ENCODE results near the gene FOXL2NB. TPM values are rescaled to one million over a fixed set of nuclear protein-coding genes. Genes with fewer than 3 reads are reported as not detected.

FOXL2NB gene
- total RNA-seq, 1 experiment from 2014 or later = not detected

GRCh38 chr3:138971766-138972320 lies 24.8 kb downstream of the FOXL2NB start:
- no peak for DNase-seq (ENCODE audit: low read depth in 1 of 2, low spot score in 2 of 2)
- H3K4me1 ChIP-seq (replicated peaks) = no peaks in the 10 kb centered on the region
- no peaks in the 10 kb centered on the region for H3K27me3 ChIP-seq (replicated peaks)
- no peaks in the 10 kb centered on the region for H3K9me3 ChIP-seq (replicated peaks)
- no peak overlapping the region for H3K4me3 ChIP-seq
- H3K27ac ChIP-seq = no peak overlapping the region
- no peaks in the 10 kb centered on the region for H3K36me3 ChIP-seq

GRCh38 chr3:138972941-138973340 lies 25.9 kb downstream of the FOXL2NB start:
- Histone ChIP-seq H3K27me3 (replicated peaks) (no peaks in the 10 kb centered on the region), H3K4me3 (no peak overlapping the region), H3K4me1 (replicated peaks) (no peaks in the 10 kb centered on the region)

GRCh38 chr3:138974462-138974861 lies 27.4 kb downstream of the FOXL2NB start:
- Histone ChIP-seq H3K36me3 (no peaks in the 10 kb centered on the region), H3K4me3 (no peak overlapping the region), H3K9me3 (replicated peaks) (no peaks in the 10 kb centered on the region), H3K27me3 (replicated peaks) (no peaks in the 10 kb centered on the region), H3K27ac (no peak overlapping the region), H3K4me1 (replicated peaks) (no peaks in the 10 kb centered on the region)
- no peak for DNase-seq (ENCODE audit: low read depth in 1 of 2, low spot score in 2 of 2)

More at GRCh38 chr3:138972941-138973340, 25.9 kb downstream of the FOXL2NB start:
- no peak overlapping the region for H3K27ac ChIP-seq
- DNase-seq (ENCODE audit: low read depth in 1 of 2, low spot score in 2 of 2) = no peak
- no peaks in the 10 kb centered on the region for H3K9me3 ChIP-seq (replicated peaks)
- no peaks in the 10 kb centered on the region for H3K36me3 ChIP-seq

GRCh38 chr3:138975351-138975750 lies 28.3 kb downstream of the FOXL2NB start:
- Histone ChIP-seq H3K9me3 (replicated peaks) (no peaks in the 10 kb centered on the region), H3K4me3 (no peak overlapping the region), H3K27ac (no peak overlapping the region), H3K4me1 (replicated peaks) (peaks cover 5% of the 10 kb centered on the region), H3K36me3 (no peaks in the 10 kb centered on the region), H3K27me3 (replicated peaks) (no peaks in the 10 kb centered on the region)
- no peak for DNase-seq (ENCODE audit: low read depth in 1 of 2, low spot score in 2 of 2)

- no peak overlapping the region for H3K4me3 ChIP-seq
- H3K27me3 ChIP-seq (replicated peaks) = no peaks in the 10 kb centered on the region
- H3K4me1 ChIP-seq (replicated peaks) = peaks cover 7% of the 10 kb centered on the region
- no peaks in the 10 kb centered on the region for H3K9me3 ChIP-seq (replicated peaks)
- DNase-seq (ENCODE audit: low read depth in 1 of 2, low spot score in 2 of 2) = no peak
- H3K27ac ChIP-seq = no peak overlapping the region
- no peaks in the 10 kb centered on the region for H3K36me3 ChIP-seq
These were observed 29.0 kb downstream of the FOXL2NB start for GRCh38 chr3:138976047-138976446.

- H3K27me3 ChIP-seq (replicated peaks) = no peaks in the 10 kb centered on the region
- H3K4me3 ChIP-seq = no peak overlapping the region
- DNase-seq (ENCODE audit: low read depth in 1 of 2, low spot score in 2 of 2) = no peak
- H3K4me1 ChIP-seq (replicated peaks) = peaks cover 7% of the 10 kb centered on the region
- no peak overlapping the region for H3K27ac ChIP-seq
- no peaks in the 10 kb centered on the region for H3K9me3 ChIP-seq (replicated peaks)
- no peaks in the 10 kb centered on the region for H3K36me3 ChIP-seq
These were observed 37.8 kb downstream of the FOXL2NB start for GRCh38 chr3:138984816-138985215.

- Histone ChIP-seq H3K9me3 (replicated peaks) (no peaks in the 10 kb centered on the region), H3K27ac (no peak overlapping the region), H3K27me3 (replicated peaks) (no peaks in the 10 kb centered on the region), H3K4me1 (replicated peaks) (no peaks in the 10 kb centered on the region), H3K4me3 (no peak overlapping the region), H3K36me3 (no peaks in the 10 kb centered on the region)
- no peak for DNase-seq (ENCODE audit: low read depth in 1 of 2, low spot score in 2 of 2)
These were observed 38.9 kb downstream of the FOXL2NB start for GRCh38 chr3:138985932-138986331.

GRCh38 chr3:138987181-138987580 lies 40.2 kb downstream of the FOXL2NB start:
- H3K4me3 ChIP-seq = no peak overlapping the region
- H3K27me3 ChIP-seq (replicated peaks) = no peaks in the 10 kb centered on the region
- no peak overlapping the region for H3K27ac ChIP-seq
- H3K4me1 ChIP-seq (replicated peaks) = no peaks in the 10 kb centered on the region
- DNase-seq (ENCODE audit: low read depth in 1 of 2, low spot score in 2 of 2) = no peak
- H3K36me3 ChIP-seq = no peaks in the 10 kb centered on the region
- H3K9me3 ChIP-seq (replicated peaks) = no peaks in the 10 kb centered on the region

GRCh38 chr3:138995706-138996105 lies 48.7 kb downstream of the FOXL2NB start:
- H3K9me3 ChIP-seq (replicated peaks) = no peaks in the 10 kb centered on the region
- no peaks in the 10 kb centered on the region; the same call in 1 of the 2 replicates for H3K27me3 ChIP-seq (replicated peaks)
- DNase-seq (ENCODE audit: low read depth in 1 of 2, low spot score in 2 of 2) = no peak
- no peak overlapping the region for H3K4me3 ChIP-seq
- no peaks in the 10 kb centered on the region for H3K4me1 ChIP-seq (replicated peaks)
- no peak overlapping the region for H3K27ac ChIP-seq
- H3K36me3 ChIP-seq = no peaks in the 10 kb centered on the region

Other genes starting within 250 kb of the FOXL2NB start
- 5.7 and 7.3 TPM in 2 replicates for gene PIK3CB, start 112.3 kb upstream of the FOXL2NB start, total RNA-seq (2014; rRNA removed; shearing (Covaris generic))
- gene FOXL2, start 80 bp upstream of the FOXL2NB start, total RNA-seq (2014; rRNA removed; shearing (Covaris generic)) = not detected in 2 replicates
- gene PRR23A, start 59.1 kb downstream of the FOXL2NB start, total RNA-seq (2014; rRNA removed; shearing (Covaris generic)) = not detected in 2 replicates
- gene PRR23B, start 73.7 kb downstream of the FOXL2NB start, total RNA-seq (2014; rRNA removed; shearing (Covaris generic)) = not detected in 2 replicates
- not detected in 2 replicates for gene PRR23C, start 97.7 kb downstream of the FOXL2NB start, total RNA-seq (2014; rRNA removed; shearing (Covaris generic))